Measurements from ENCODE around the gene CARD19.
"Not testable (repeated sequence)": the region's sequence is repeated elsewhere in the genome, so short reads cannot be mapped to it uniquely, and the experiment has no call there.

The CARD19 gene

DNA sequence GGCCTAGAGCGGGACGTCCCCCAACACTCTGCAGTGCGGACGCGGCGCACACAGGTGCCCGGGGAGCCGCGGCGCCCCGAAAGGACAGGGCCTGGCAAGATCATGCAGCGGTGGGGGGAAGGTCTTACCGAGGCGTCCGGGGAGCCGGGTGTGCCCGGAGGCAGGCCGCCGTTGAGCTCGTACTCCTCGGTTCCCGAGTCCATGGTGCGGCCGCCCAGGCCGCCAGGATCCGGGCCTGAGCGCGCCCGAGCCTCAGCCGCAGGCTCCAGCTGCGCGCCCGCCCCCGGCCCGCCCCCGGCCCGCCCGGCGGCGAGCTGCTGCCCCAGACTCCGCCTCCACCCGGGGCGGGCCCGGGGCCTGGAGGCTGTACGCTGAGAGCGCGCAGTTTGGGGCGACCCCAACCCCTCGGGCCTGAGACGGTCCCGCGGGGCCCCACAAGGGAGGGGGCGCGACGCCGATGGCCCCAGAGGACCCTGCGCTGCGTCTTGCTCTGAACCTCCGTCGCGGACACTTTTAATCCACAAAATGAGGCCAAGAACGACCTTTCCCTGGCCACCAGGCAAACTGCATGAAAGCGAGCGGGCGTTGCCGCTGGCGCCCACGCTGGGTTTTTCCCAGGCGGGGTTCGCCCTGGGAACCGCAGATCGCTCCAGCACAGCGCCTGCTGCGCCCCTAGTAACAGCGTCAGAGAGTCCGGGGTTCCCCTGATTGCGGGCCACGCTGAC lies 38.2 kb downstream of the CARD19 start, which contains the start of gene NINJ1:
NINJ1 (minus strand) TSS at position 237 of the 725 bp plus-strand sequence; CDS start at position 203, 34 bp downstream.
- DNase-seq (ENCODE audit: low spot score): peak; percentile 96

DNA sequence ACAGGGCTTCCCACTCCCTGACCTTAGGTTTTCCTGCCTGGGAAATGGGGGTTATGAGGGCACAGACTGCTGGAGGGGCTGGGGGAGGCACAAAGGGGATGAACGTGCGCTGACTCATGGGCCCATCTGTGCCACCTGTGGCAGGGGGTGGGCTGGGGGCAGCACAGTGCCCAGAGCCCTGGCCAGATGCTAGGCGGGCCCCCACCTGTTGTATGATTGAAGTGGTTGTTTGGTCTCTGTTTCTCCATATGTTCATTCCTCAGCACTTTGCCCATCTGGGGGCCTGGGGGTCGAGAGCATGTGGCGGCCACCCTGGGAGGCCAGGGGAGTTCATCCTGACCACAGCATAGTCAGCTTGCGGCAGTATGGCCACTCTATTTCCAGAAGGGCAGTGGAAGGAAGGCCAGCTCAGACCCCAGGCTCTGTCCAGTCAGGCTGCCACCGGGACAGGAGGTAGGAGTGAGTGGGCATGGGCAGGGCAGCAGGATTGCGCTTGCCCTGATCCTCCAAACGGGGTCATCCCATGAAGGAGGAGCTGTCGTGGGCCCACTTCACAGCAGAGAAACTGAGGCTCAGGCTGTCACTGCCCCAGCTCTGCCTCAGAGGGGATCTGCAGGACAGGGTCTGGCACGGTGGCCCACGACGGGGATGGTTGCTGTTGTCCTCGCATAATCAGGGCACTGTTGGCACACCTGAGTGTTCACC lies 38.9 kb downstream of the CARD19 start:
- no peak for DNase-seq (ENCODE audit: low spot score)

GRCh38 chr9:93136011-93136440 lies 40.0 kb downstream of the CARD19 start:
- DNase-seq (ENCODE audit: low spot score): peak; percentile 59

- no peak for DNase-seq (ENCODE audit: low spot score)
These were observed 41.3 kb downstream of the CARD19 start for GRCh38 chr9:93137362-93137761.

- no peak for DNase-seq (ENCODE audit: low spot score)
These were observed 42.3 kb downstream of the CARD19 start for GRCh38 chr9:93138171-93138764.

DNA sequence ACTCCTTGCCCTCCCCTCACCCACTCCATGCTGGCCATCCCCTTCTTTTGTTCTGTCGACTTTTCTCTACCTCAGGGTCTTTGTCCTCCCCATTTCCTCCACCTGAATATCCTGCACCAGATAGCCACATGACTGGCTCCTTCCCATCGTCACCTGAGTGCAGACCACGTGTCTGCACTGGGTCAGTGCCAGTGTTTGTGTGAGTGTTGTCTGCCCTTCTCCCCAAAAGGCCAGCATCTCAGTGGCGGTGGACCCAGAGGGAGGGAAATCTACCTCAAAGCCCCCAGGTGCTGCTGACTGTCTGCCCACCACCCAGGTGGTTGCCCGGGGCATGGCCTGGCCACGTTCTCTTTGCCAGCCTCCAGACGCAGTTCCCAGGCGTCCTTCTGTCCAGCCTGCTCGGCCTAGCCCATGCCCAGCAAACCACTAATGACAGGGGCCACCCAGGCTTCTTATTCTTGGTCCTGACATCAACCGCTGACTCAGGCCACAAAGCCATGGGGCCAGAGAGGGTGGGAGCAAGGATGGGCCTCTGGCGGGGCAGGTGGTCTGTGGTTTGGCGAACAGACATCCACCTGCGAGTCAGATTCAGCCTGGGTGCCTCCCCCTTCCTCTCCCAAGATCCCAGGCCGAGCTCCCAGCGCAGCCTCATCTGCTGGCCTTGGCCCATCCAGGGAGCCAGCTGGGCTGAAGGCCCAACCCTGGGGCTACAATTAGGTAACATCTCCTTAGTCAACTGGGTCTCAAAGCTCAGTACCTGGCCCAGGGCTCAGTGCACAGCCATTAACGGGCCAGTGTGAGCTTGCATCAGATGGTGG lies 43.6 kb downstream of the CARD19 start:
- DNase-seq (ENCODE audit: low spot score): no peak

DNA sequence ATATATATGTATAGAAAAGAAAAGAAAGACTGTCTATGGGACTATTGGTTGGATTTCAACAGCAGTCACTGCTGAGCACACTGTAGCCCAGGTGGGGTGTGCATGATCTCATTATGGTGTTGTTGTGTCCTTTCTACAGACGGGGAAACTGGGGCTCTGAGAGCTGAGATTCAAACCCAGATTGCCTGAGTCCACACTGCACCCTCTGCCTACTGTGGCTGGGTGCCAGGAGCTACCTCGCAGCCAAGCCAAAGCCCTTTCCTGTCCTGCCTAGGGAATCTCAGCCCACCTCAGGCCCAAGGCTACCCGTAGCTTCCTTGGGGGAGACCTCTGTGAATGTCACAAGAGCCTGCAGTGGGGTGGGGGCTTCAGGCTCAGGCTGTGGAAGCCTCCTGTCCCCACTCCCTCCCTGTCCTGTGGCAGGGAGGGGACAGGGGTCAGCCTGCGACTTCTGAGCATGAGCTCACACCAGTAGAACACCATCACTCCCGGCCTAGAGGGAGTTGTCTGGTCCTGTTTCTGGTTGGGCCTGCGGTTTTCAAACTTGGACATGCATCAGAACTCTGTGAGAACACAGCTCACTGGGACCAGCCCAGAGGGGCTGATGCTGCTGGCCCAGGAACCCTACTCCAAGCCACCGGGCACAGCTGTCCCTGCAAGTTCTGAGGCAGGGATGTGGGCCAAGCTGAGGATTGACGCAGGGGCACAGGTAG lies 45.9 kb downstream of the CARD19 start:
- no peak for DNase-seq (ENCODE audit: low spot score)

DNA sequence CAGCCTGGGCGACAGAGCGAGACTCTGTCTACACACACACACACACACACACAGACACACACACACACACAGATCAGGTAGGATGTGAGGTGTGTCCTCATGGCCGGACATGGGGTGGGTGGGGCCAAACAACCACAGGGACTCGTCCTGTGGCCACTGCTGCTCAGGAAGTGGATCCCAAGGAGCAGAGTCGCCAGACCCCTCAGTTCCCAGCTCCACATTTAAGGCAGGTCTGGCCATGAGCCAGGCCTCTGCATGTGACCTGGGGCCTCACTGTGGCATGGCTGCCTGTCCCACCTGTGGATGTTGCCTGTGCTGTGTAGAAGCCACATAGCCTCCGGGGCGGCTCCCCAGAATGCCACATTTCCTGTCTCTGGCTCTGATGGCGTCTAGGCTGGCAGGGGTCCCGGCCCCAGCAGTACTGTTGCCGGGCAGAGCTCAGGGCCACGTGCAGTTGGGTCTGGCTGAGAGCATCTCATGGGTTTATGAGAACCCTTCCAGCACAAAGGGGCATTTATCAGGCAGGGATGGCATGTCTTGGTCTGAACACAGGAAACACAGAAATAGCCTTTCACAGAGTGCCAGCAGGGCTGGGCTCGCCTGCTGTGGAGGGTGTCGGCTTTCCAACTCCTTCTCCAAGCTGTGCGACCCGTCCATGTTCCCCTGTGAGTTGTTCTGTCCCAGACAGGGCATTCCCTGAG lies 48.0 kb downstream of the CARD19 start:
- DNase-seq (ENCODE audit: low spot score): no peak

DNA sequence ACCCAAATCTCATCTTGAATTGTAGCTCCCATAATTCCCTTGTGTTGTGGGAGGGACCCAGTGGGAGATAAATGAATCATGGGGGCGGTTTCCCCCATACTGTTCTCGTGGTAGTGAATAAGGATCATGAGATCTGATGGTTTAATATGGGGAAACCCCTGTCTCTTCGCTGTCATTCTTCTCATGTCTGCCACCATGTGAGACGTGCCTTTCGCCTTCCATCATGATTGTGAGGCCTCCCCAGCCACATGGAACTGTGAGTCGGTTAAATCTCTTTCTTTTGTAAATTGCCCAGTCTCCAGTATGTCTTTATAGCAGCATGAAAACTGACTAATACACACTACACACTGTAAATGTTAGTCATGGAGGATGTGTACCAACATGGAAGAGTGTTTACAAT lies 50.7 kb downstream of the CARD19 start:
- DNase-seq (ENCODE audit: low spot score): not testable (repeated sequence)

DNA sequence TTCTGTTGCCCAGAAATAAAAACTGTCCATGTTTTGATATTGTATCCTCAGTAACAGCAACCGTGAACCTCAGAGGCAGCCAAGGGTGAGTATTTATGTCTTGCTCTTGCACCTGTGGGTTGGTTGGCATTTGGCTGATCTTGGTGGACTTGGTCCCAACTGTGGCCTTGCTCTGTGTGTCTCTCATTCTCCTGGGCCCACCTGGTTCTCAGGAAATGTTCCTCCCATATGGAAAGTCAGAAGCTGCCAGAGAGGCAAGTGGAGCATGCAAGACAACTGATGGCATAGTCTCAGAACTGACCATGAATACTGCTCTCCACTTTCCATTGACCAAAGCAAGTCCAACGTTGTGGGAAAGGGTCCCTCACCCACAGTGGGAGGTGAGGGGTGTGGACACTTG lies 51.6 kb downstream of the CARD19 start:
- DNase-seq (ENCODE audit: low spot score): no peak

DNA sequence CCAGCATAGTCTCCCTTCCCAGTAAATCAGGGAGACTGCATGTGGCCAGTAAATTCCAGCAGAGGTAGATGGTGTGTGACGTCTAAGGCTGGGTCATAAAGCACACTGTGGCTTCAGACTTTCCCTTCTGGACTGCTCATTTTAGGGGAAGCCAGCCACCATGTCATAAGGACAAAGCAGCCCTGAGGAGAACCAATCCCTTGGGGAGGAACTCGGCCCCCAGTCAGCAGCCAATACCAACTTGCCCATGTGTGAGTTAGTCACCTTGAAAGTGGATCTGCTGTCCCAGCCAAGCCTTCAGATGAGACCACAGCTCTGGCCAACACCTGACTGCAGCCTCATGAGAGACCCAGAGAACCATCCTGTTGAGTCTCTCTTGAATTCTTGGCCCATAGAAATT lies 52.7 kb downstream of the CARD19 start:
- DNase-seq (ENCODE audit: low spot score): no peak

DNA sequence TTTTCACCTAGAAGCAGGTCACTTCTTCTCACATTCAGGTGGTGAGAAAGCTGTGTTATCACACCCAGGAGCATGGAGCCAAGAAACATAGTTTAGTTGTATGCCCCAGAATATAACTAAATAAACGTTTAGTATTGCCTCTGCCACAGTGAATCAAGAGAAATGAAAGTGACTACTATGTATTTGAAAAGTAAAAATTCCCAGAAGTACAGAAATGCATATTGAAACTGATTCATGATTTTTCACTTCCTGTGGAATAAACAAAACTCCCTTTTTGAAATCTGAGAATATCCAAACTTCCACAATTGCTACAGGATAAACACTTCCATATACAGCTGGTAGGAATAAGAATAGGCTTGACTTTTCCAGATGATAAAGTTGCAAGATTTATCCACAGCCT lies 53.3 kb downstream of the CARD19 start:
- DNase-seq (ENCODE audit: low spot score): no peak

- DNase-seq (ENCODE audit: low spot score): no peak
These were observed 55.2 kb downstream of the CARD19 start for GRCh38 chr9:93151097-93151784.

GRCh38 chr9:93154293-93154903 lies 58.4 kb downstream of the CARD19 start:
- peak; percentile 40 for DNase-seq (ENCODE audit: low spot score)

- DNase-seq (ENCODE audit: low spot score): no peak
These were observed 59.9 kb downstream of the CARD19 start for GRCh38 chr9:93155716-93156474.

DNA sequence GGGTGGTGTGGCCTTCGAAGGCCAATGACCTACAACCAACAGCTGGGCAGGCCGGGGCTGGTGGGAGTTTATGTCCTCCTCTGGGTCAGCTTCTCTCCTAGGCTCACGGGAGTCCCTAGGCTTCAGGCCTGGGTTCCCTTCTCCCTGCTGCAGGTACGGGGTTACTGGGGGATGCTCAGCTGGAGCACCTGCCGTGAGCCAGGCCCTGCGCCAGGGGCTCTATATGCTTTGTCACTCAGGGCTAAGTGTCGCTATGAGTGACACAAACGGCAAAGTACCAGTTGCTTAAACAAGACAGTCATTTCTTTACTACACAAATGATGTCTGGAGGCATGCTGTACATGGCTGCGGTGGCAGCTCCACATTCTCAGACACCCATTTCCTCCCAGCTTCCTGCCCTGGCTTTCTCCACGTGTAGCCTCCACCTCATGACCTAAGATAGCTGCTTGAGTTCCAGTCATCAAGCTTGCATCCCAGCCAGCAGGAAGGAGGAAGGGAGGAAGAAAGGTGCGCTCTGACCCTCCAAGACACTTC lies 60.5 kb downstream of the CARD19 start:
- no peak for DNase-seq (ENCODE audit: low spot score)

GRCh38 chr9:93159601-93160471 lies 63.8 kb downstream of the CARD19 start:
- peak; percentile 85 for DNase-seq (ENCODE audit: low spot score)

Data from hepatic stellate cell (primary cell).